Gastroesophageal sphincter (tissue), 4 donors: ENCODE results near the gene NDUFA7. TPM values are rescaled to one million over a fixed set of nuclear protein-coding genes. Genes with fewer than 3 reads are reported as not detected.
A peak's percentile ranks its signal among the peaks of the same experiment; 100 is the strongest.

Experiments
- ATAC-seq: fragments of 150-250 bp; one replicate; pipeline ENCODE4 v1.9.1; 2016; ENCODE audit warnings: mild to moderate bottlenecking, moderate library complexity
- H3K27ac ChIP-seq, 4 donors: fragments of 200-600 bp; sonication (generic) in 3 of 4; 1 replicate in 3 of 4; 2 replicates in 1 of 4; pipeline ENCODE4 v1.5.1; 2016 to 2019
- H3K27me3 ChIP-seq: fragments of 200-600 bp; sonication (generic); one replicate; pipeline ENCODE4 v1.5.1; 2019
- H3K36me3 ChIP-seq, 2 donors: fragments of 200-600 bp; sonication (generic); one replicate each; pipeline ENCODE4 v1.5.1; 2019; ENCODE audit warnings: control low read depth in 1 of 2
- H3K4me1 ChIP-seq, 3 donors: fragments of 200-600 bp; sonication (generic); 1 replicate in 2 of 3; 2 replicates in 1 of 3; pipeline ENCODE4 v1.5.1; 2016 to 2019; ENCODE audit warnings: control low read depth in 2 of 3
- H3K4me3 ChIP-seq, 2 donors: fragments of 200-600 bp; sonication (generic); one replicate each; pipeline ENCODE4 v1.5.1; 2019; ENCODE audit warnings: mild to moderate bottlenecking in 1 of 2, moderate library complexity in 1 of 2
- H3K9me3 ChIP-seq, 3 donors: fragments of 200-600 bp; sonication (generic); one replicate each; pipeline ENCODE4 v1.5.1; 2017 to 2019; ENCODE audit warnings: control low read depth in 2 of 3
- CTCF ChIP-seq, 4 experiments: fragments of 200-600 bp in 2 of 4; fragments of 450-650 bp in 2 of 4; sonication (generic) in 1 of 4; IDR thresholded peaks; one replicate each; pipeline ENCODE4 v1.5.1; 2017 to 2019; ENCODE audit warnings: antibody characterized with exemption in 4 of 4, mild to moderate bottlenecking in 2 of 4, moderate library complexity in 2 of 4
- EP300 ChIP-seq: sonication (generic); formaldehyde crosslinking; IDR thresholded peaks from one replicate; pipeline ENCODE4 v1.6.1; 2017; ENCODE audit warnings: antibody characterized with exemption, mild to moderate bottlenecking
- POLR2A ChIP-seq, 2 donors: fragments of 450-650 bp; IDR thresholded peaks; one replicate each; pipeline ENCODE4 v1.6.1; 2017; ENCODE audit warnings: antibody characterized with exemption in 2 of 2, mild to moderate bottlenecking in 2 of 2, moderate library complexity in 1 of 2
- POLR2AphosphoS5 ChIP-seq: sonication (generic); formaldehyde crosslinking; IDR thresholded peaks from one replicate; pipeline ENCODE4 v1.6.1; 2017; ENCODE audit warnings: antibody characterized with exemption
- WGBS, 2 donors: methylation state at CpG; one replicate each; pipeline ENCODE4 v1.1.5; 2018; ENCODE audit warnings: low coverage in 1 of 2; 5-methylcytosine and 5-hydroxymethylcytosine counted together
- total RNA-seq, 4 donors: library from RNA; depleted of rRNA; stranded (reverse); fragments of >200 nt; gene quantifications; one replicate each; pipeline ENCODE4 v1.1.0, GENCODE V29; 2016

The NDUFA7 gene
- total RNA-seq, 4 donors from 2014 or later: 14.5 to 48.3 (median 32.3) TPM

GRCh38 chr19:8308891-8309291 is 12.3 kb downstream of the NDUFA7 start:
- no peaks in the 10 kb centered on the region for H3K27me3 ChIP-seq
- H3K27ac ChIP-seq: peak overlapping the region in 2 of 4 donors; percentile 83 to 85
- TF ChIP-seq POLR2AphosphoS5: no peak
- TF ChIP-seq CTCF (IDR thresholded peaks at IDR 0.05): no peak
- no peak for TF ChIP-seq EP300
- H3K4me3 ChIP-seq: peak overlapping the region; percentile 56 to 72
- H3K4me1 ChIP-seq: peaks cover 0 to 41% (median 10%) of the 10 kb centered on the region in 3 donors
- peaks cover 0 to 51% of the 10 kb centered on the region in 2 donors for H3K36me3 ChIP-seq
- ATAC-seq: no peak
- no peaks in the 10 kb centered on the region for H3K9me3 ChIP-seq
- 10 to 66% methylated on average over 5 to 14 of the region's 17 CpGs for WGBS, 2 donors

DNA sequence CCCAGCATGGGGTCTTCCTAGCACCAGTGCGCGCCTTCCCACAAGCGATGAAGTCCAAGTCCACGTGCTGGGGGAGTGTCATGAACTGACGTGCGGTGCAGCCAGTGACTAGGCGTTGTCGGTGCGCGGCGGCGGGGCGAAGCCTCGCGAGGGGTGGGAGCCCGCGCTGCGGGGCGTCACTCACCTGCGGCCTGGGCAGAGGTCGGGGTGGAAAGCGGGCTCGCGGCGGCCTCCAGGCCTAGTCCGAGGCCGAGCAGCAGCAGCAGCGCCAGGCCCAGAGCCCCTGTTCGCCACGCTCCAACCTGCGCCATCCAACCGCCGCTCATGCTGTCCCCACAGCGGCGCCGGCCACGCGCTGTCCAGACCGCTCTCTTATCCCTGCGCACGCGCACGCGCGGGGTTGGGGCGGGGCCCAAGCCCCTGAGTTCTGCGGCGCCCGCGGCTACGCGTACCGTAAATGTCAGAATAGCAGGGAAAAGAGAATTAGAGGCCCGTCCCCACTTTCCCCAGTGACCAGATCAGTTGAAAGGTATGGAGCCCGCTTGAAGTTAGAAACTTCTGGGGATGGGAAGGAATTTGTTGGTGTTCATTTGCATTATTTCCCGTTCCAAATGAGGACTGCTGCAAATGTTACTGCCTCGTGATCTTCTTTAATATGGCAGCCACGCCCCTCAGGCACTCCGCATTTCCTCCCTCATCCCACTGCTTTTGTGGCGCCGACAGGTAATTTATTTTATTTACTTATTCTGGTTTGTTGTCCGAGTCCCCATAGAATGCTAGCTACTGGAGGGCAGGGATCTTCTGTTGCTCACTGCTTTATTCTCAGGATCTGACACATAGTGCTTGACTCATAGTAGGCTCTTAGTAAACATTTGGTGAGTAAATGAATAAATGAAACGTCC is 13.0 kb downstream of the NDUFA7 start, which contains the start of gene CD320:
TSS of gene CD320 (minus strand) at position 394 of the 902 bp plus-strand sequence. CDS start at position 326, 68 bp downstream.
- H3K27ac ChIP-seq: peak within 1 kb of the TSS; percentile 30 to 85 (median 83)
- no peaks in the 10 kb centered on the region for H3K9me3 ChIP-seq
- peaks cover 0 to 41% (median 10%) of the 10 kb centered on the region in 3 donors for H3K4me1 ChIP-seq
- H3K36me3 ChIP-seq: peaks cover 0 to 49% of the 10 kb centered on the region in 2 donors
- H3K4me3 ChIP-seq: peak within 1 kb of the TSS; percentile 56 to 72
- ATAC-seq: peak; percentile 96
- 0 to 1% methylated on average over 1 to 8 of the region's 63 CpGs for WGBS, 2 donors
- TF ChIP-seq POLR2AphosphoS5 (peak; percentile 69), EP300 (no peak), POLR2A (IDR thresholded peaks at IDR 0.05) (peak; percentile 55 to 61), CTCF (IDR thresholded peaks at IDR 0.05) (peak in 1 of 4 experiments; percentile 10)
- H3K27me3 ChIP-seq: no peaks in the 10 kb centered on the region

- peaks cover 0 to 43% (median 10%) of the 10 kb centered on the region in 3 donors for H3K4me1 ChIP-seq
- peak overlapping the region in 3 of 4 donors; percentile 83 to 85 (median 83) for H3K27ac ChIP-seq
- no peak for ATAC-seq
- H3K4me3 ChIP-seq: peak overlapping the region; percentile 56 to 72
- H3K36me3 ChIP-seq: peaks cover 0 to 45% of the 10 kb centered on the region in 2 donors
- WGBS, 2 donors: 5 to 14% methylated on average over 10 to 18 of the region's 24 CpGs
- no peaks in the 10 kb centered on the region for H3K27me3 ChIP-seq
- H3K9me3 ChIP-seq: no peaks in the 10 kb centered on the region
- TF ChIP-seq CTCF (IDR thresholded peaks at IDR 0.05) (no peak), POLR2A (IDR thresholded peaks at IDR 0.05) (no peak), POLR2AphosphoS5 (no peak), EP300 (no peak)
These were observed 13.7 kb downstream of the NDUFA7 start for GRCh38 chr19:8307400-8307964.

GRCh38 chr19:8306235-8307054 is 14.7 kb downstream of the NDUFA7 start:
- 74% methylated on average over 6 of the region's 17 CpGs; no CpG with 5 or more reads in 1 of the 2 donors for WGBS, 2 donors
- Histone ChIP-seq H3K36me3 (peaks cover 0 to 44% of the 10 kb centered on the region in 2 donors), H3K27ac (peak overlapping the region in 3 of 4 donors; percentile 17 to 83 (median 60)), H3K9me3 (no peaks in the 10 kb centered on the region), H3K27me3 (no peaks in the 10 kb centered on the region), H3K4me3 (peak overlapping the region in 1 of 2 donors; percentile 72), H3K4me1 (peaks cover 0 to 46% (median 10%) of the 10 kb centered on the region in 3 donors)
- TF ChIP-seq EP300: no peak
- no peak for TF ChIP-seq POLR2A (IDR thresholded peaks at IDR 0.05)
- TF ChIP-seq POLR2AphosphoS5: no peak
- no peak for TF ChIP-seq CTCF (IDR thresholded peaks at IDR 0.05)
- no peak for ATAC-seq
